ENCODE measurements around the gene GATA1. TPM values are rescaled to one million over a fixed set of nuclear protein-coding genes. Genes with fewer than 3 reads are reported as not detected.

The GATA1 gene
- total and polyA plus RNA-seq, 5 donors from 2014 or later = 0.67 TPM; not detected in 4

- no peak for ATAC-seq (ENCODE audit: low read depth in 2 of 2)
- H3K36me3 Mint-ChIP-seq = no peaks in the 10 kb centered on the region
- DNase-seq = no peak
Observed at GRCh38 chrX:48827654-48827968, 41.2 kb downstream of the GATA1 start.

GRCh38 chrX:48829016-48829735 is 42.8 kb downstream of the GATA1 start:
- Mint-ChIP-seq H3K27me3 (peaks cover 53% of the 10 kb centered on the region), H3K36me3 (no peaks in the 10 kb centered on the region), H3K27ac (no peak overlapping the region), H3K4me3 (no peak overlapping the region), H3K4me1 (peaks cover 0 to 20% (median 12%) of the 10 kb centered on the region in 4 donors), H3K9me3 (peaks cover 0 to 2% (median 0%) of the 10 kb centered on the region in 7 donors)
- no peak for ATAC-seq (ENCODE audit: low read depth in 2 of 2)
- Histone ChIP-seq H3K9me3 (ENCODE audit: control insufficient read depth in 2 of 2, low read length in 2 of 2) (no peaks in the 10 kb centered on the region), H3K27ac (ENCODE audit: insufficient read depth, low read length, poor library complexity, severe bottlenecking) (no peak overlapping the region), H3K4me3 (ENCODE audit: low read depth, low read length) (no peak overlapping the region), H3K4me1 (ENCODE audit: control insufficient read depth, insufficient read depth, low read length, poor library complexity, severe bottlenecking) (no peaks in the 10 kb centered on the region), H3K36me3 (ENCODE audit: control insufficient read depth, insufficient read depth, low read length) (no peaks in the 10 kb centered on the region), H3K27me3 (ENCODE audit: control insufficient read depth, insufficient read depth, low read length) (peaks cover 3% of the 10 kb centered on the region)
- DNase-seq = no peak

More at GRCh38 chrX:48827654-48827968, 41.2 kb downstream of the GATA1 start:
- H3K27me3 ChIP-seq (ENCODE audit: control insufficient read depth, insufficient read depth, low read length) = peaks cover 2% of the 10 kb centered on the region
- Mint-ChIP-seq H3K27ac (no peak overlapping the region), H3K4me1 (peaks cover 0 to 12% (median 3%) of the 10 kb centered on the region in 4 donors), H3K27me3 (peaks cover 39% of the 10 kb centered on the region), H3K9me3 (peaks cover 0 to 2% (median 0%) of the 10 kb centered on the region in 7 donors), H3K4me3 (peak overlapping the region in 2 of 4 donors; percentile 56 to 74)
- H3K4me3 ChIP-seq (ENCODE audit: low read depth, low read length) = no peak overlapping the region
- no peaks in the 10 kb centered on the region for H3K9me3 ChIP-seq (ENCODE audit: control insufficient read depth in 2 of 2, low read length in 2 of 2)
- H3K36me3 ChIP-seq (ENCODE audit: control insufficient read depth, insufficient read depth, low read length) = no peaks in the 10 kb centered on the region
- no peaks in the 10 kb centered on the region for H3K4me1 ChIP-seq (ENCODE audit: control insufficient read depth, insufficient read depth, low read length, poor library complexity, severe bottlenecking)
- H3K27ac ChIP-seq (ENCODE audit: insufficient read depth, low read length, poor library complexity, severe bottlenecking) = no peak overlapping the region

- Histone ChIP-seq H3K27me3 (ENCODE audit: control insufficient read depth, insufficient read depth, low read length) (peaks cover 3% of the 10 kb centered on the region), H3K36me3 (ENCODE audit: control insufficient read depth, insufficient read depth, low read length) (no peaks in the 10 kb centered on the region), H3K27ac (ENCODE audit: insufficient read depth, low read length, poor library complexity, severe bottlenecking) (no peak overlapping the region), H3K4me3 (ENCODE audit: low read depth, low read length) (no peak overlapping the region), H3K9me3 (ENCODE audit: control insufficient read depth in 2 of 2, low read length in 2 of 2) (no peaks in the 10 kb centered on the region), H3K4me1 (ENCODE audit: control insufficient read depth, insufficient read depth, low read length, poor library complexity, severe bottlenecking) (peaks cover 4% of the 10 kb centered on the region)
- Mint-ChIP-seq H3K27me3 (peaks cover 65% of the 10 kb centered on the region), H3K4me1 (peaks cover 0 to 34% (median 18%) of the 10 kb centered on the region in 4 donors), H3K36me3 (no peaks in the 10 kb centered on the region), H3K9me3 (peaks cover 0 to 2% (median 0%) of the 10 kb centered on the region in 7 donors), H3K4me3 (no peak overlapping the region), H3K27ac (no peak overlapping the region)
- DNase-seq (no peak), ATAC-seq (ENCODE audit: low read depth in 2 of 2) (no peak)
Observed at GRCh38 chrX:48831136-48831908, 44.9 kb downstream of the GATA1 start.

DNA sequence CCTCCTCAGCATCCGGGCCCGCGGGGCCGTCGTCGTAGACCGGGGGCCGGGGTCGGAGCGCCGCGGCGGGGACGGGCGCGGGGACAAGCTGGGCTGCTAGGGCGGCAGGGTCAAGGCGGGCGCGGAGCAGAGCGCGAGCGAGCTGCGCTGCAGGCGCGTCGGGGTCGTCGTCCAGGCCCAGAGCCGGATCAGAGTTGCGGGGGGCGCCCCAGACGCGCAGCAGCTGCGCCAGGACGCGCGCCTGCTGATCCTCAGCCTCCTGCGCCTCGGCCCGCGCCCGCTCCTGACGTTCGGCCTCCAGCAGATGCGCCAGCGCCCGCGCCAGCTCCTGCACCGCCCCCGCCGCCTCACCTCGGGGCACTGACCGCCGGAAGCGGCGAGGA is 45.5 kb downstream of the GATA1 start:
- ATAC-seq (ENCODE audit: low read depth in 2 of 2) (no peak), DNase-seq (no peak)
- Mint-ChIP-seq H3K4me3 (no peak overlapping the region), H3K4me1 (peaks cover 0 to 38% (median 20%) of the 10 kb centered on the region in 4 donors), H3K27ac (no peak overlapping the region), H3K36me3 (no peaks in the 10 kb centered on the region), H3K9me3 (peaks cover 0 to 2% (median 0%) of the 10 kb centered on the region in 7 donors), H3K27me3 (peaks cover 70% of the 10 kb centered on the region)
- peaks cover 4% of the 10 kb centered on the region for H3K4me1 ChIP-seq (ENCODE audit: control insufficient read depth, insufficient read depth, low read length, poor library complexity, severe bottlenecking)
- no peak overlapping the region for H3K27ac ChIP-seq (ENCODE audit: insufficient read depth, low read length, poor library complexity, severe bottlenecking)
- H3K9me3 ChIP-seq (ENCODE audit: control insufficient read depth in 2 of 2, low read length in 2 of 2) = no peaks in the 10 kb centered on the region
- no peaks in the 10 kb centered on the region for H3K36me3 ChIP-seq (ENCODE audit: control insufficient read depth, insufficient read depth, low read length)
- no peak overlapping the region for H3K4me3 ChIP-seq (ENCODE audit: low read depth, low read length)
- peaks cover 3% of the 10 kb centered on the region for H3K27me3 ChIP-seq (ENCODE audit: control insufficient read depth, insufficient read depth, low read length)

- Mint-ChIP-seq H3K27ac (no peak overlapping the region), H3K4me3 (peak overlapping the region; percentile 2 to 43 (median 10)), H3K9me3 (no peaks in the 10 kb centered on the region), H3K27me3 (peaks cover 55% of the 10 kb centered on the region), H3K36me3 (no peaks in the 10 kb centered on the region), H3K4me1 (peaks cover 0 to 34% (median 17%) of the 10 kb centered on the region in 4 donors)
- Histone ChIP-seq H3K27ac (ENCODE audit: insufficient read depth, low read length, poor library complexity, severe bottlenecking) (no peak overlapping the region), H3K9me3 (ENCODE audit: control insufficient read depth in 2 of 2, low read length in 2 of 2) (no peaks in the 10 kb centered on the region), H3K36me3 (ENCODE audit: control insufficient read depth, insufficient read depth, low read length) (no peaks in the 10 kb centered on the region), H3K4me3 (ENCODE audit: low read depth, low read length) (no peak overlapping the region), H3K4me1 (ENCODE audit: control insufficient read depth, insufficient read depth, low read length, poor library complexity, severe bottlenecking) (peaks cover 4% of the 10 kb centered on the region), H3K27me3 (ENCODE audit: control insufficient read depth, insufficient read depth, low read length) (peaks cover 2% of the 10 kb centered on the region)
- ATAC-seq (ENCODE audit: low read depth in 2 of 2) = no peak
- no peak for DNase-seq
Observed at GRCh38 chrX:48833542-48834138, 47.2 kb downstream of the GATA1 start.

GRCh38 chrX:48834383-48834709 is 48.0 kb downstream of the GATA1 start:
- Mint-ChIP-seq H3K27ac (peak overlapping the region in 2 of 3 donors; percentile 15 to 89), H3K36me3 (no peaks in the 10 kb centered on the region), H3K27me3 (peaks cover 49% of the 10 kb centered on the region), H3K4me1 (peaks cover 0 to 34% (median 17%) of the 10 kb centered on the region in 4 donors), H3K4me3 (peak overlapping the region; percentile 55 to 90 (median 82)), H3K9me3 (no peaks in the 10 kb centered on the region)
- ATAC-seq (ENCODE audit: low read depth in 2 of 2) (peak in 1 of 2 donors; percentile 34), DNase-seq (peak in 1 of 3 donors; percentile 26)
- peaks cover 4% of the 10 kb centered on the region for H3K4me1 ChIP-seq (ENCODE audit: control insufficient read depth, insufficient read depth, low read length, poor library complexity, severe bottlenecking)
- H3K27ac ChIP-seq (ENCODE audit: insufficient read depth, low read length, poor library complexity, severe bottlenecking) = no peak overlapping the region
- H3K36me3 ChIP-seq (ENCODE audit: control insufficient read depth, insufficient read depth, low read length) = no peaks in the 10 kb centered on the region
- H3K27me3 ChIP-seq (ENCODE audit: control insufficient read depth, insufficient read depth, low read length) = peaks cover 2% of the 10 kb centered on the region
- H3K4me3 ChIP-seq (ENCODE audit: low read depth, low read length) = peak overlapping the region; percentile 59
- H3K9me3 ChIP-seq (ENCODE audit: control insufficient read depth in 2 of 2, low read length in 2 of 2) = no peaks in the 10 kb centered on the region

DNA sequence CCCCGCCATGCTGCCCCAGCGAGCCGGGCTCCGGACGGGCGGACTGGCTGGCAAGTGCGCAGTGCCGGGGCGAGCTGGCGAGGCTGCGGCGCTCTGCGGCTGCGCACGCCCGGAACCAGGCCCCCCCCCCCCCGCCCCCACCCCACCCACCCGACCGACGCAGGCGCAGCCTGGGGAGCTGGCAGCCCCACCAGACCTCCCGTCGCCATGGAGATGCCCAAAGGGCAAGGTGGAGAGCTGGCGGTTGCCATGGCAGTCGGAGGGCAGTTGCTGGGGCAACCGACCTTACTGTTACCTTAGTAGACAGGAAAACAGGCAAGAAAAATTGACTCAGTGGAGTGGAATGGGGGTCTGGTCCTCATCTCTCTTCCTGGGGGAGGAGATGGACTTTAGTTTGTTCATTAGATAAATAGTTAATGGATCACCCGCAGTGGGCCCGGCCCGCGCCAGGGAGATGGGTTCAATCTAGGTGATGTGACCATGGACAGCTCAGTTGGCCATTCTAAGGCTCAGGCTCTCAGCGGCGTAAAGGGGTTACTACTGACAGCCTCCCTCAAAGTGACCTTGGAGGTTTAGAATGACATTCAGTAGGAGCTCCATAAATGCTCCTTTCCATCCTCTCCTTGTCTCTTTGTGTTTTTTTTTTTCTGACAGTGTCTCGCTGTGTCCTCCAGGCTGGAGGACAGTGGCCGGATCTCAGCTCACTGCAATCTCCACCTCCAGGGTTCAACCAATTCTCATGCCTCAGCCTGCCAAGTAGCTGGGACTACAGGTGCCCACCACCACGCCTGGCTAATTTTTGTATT is 49.3 kb downstream of the GATA1 start, which contains the start of gene PCSK1N:
PCSK1N (minus strand) TSS at position 87 of the 806 bp plus-strand sequence; CDS start at position 9, 78 bp downstream.
- H3K27ac Mint-ChIP-seq = peak within 1 kb of the TSS in 2 of 3 donors; percentile 15 to 89
- no peaks in the 10 kb centered on the region for H3K36me3 Mint-ChIP-seq
- DNase-seq (peak; percentile 18 to 37 (median 29)), ATAC-seq (ENCODE audit: low read depth in 2 of 2) (peak in 1 of 2 donors; percentile 11)
- H3K27ac ChIP-seq (ENCODE audit: insufficient read depth, low read length, poor library complexity, severe bottlenecking) = no peak within 1 kb of the TSS
- H3K4me3 Mint-ChIP-seq = peak within 1 kb of the TSS; percentile 72 to 90 (median 82)
- H3K9me3 ChIP-seq (ENCODE audit: control insufficient read depth in 2 of 2, low read length in 2 of 2) = no peaks in the 10 kb centered on the region
- no peaks in the 10 kb centered on the region for H3K9me3 Mint-ChIP-seq
- peak within 1 kb of the TSS; percentile 59 for H3K4me3 ChIP-seq (ENCODE audit: low read depth, low read length)
- H3K4me1 Mint-ChIP-seq = peaks cover 0 to 34% (median 17%) of the 10 kb centered on the region in 4 donors
- H3K4me1 ChIP-seq (ENCODE audit: control insufficient read depth, insufficient read depth, low read length, poor library complexity, severe bottlenecking) = peaks cover 4% of the 10 kb centered on the region
- H3K27me3 ChIP-seq (ENCODE audit: control insufficient read depth, insufficient read depth, low read length) = peaks cover 2% of the 10 kb centered on the region
- peaks cover 39% of the 10 kb centered on the region for H3K27me3 Mint-ChIP-seq
- H3K36me3 ChIP-seq (ENCODE audit: control insufficient read depth, insufficient read depth, low read length) = no peaks in the 10 kb centered on the region

Data from CD4-positive, CD25-positive, alpha-beta regulatory T cell (primary cell).